OCI-LY1 (cell line): ENCODE measurements around the gene KRT80.

Source experiments
- H2AFZ ChIP-seq: fragments of 200-600 bp; sonication (generic), shearing (Covaris generic); 2 replicates; pipeline ENCODE4 v1.6.0; 2014; ENCODE audit warnings: antibody characterized with exemption, mild to moderate bottlenecking, low read length
- H3F3A ChIP-seq: fragments of 200-600 bp; sonication (generic), shearing (Covaris generic); 2 replicates; pipeline ENCODE4 v1.6.0; 2014; ENCODE audit warnings: mild to moderate bottlenecking, antibody characterized with exemption, low read length, moderate library complexity; ENCODE audit not compliant: insufficient read depth
- H3K27ac ChIP-seq: fragments of 200-600 bp; sonication (generic); 2 replicates; pipeline ENCODE4 v1.5.1; 2014; ENCODE audit warnings: low read length, mixed run types, mild to moderate bottlenecking, low read depth; ENCODE audit not compliant: poor library complexity, severe bottlenecking
- H3K27me3 ChIP-seq: fragments of 200-600 bp; sonication (generic); 2 replicates; pipeline ENCODE4 v1.6.0; 2014; ENCODE audit warnings: antibody characterized with exemption, mild to moderate bottlenecking, low read length, moderate library complexity; ENCODE audit not compliant: insufficient read depth
- H3K36me3 ChIP-seq: fragments of 200-600 bp; sonication (generic); 2 replicates; pipeline ENCODE4 v1.6.1; 2014; ENCODE audit warnings: mild to moderate bottlenecking, antibody characterized with exemption, low read length, moderate library complexity, mixed read lengths; ENCODE audit not compliant: insufficient read depth
- H3K4me1 ChIP-seq: fragments of 200-600 bp; sonication (generic); 2 replicates; pipeline ENCODE4 v1.5.1; 2014; ENCODE audit warnings: mild to moderate bottlenecking, low read length, moderate library complexity; ENCODE audit not compliant: insufficient read depth, severe bottlenecking
- H3K4me2 ChIP-seq: fragments of 200-600 bp; sonication (generic), shearing (Covaris generic); 2 replicates; pipeline ENCODE4 v1.6.1; 2014; ENCODE audit warnings: low read length
- H3K4me3 ChIP-seq: fragments of 200-600 bp; sonication (generic); 2 replicates; pipeline ENCODE4 v1.5.1; 2014; ENCODE audit warnings: low read length, low read depth, mild to moderate bottlenecking, mixed read lengths; ENCODE audit not compliant: poor library complexity, severe bottlenecking
- H3K79me2 ChIP-seq: fragments of 200-600 bp; shearing (Covaris generic); 2 replicates; pipeline ENCODE4 v1.6.1; 2016; ENCODE audit warnings: mixed run types, low read length, mixed read lengths; ENCODE audit not compliant: insufficient read depth
- H3K9ac ChIP-seq: fragments of 200-600 bp; sonication (generic), shearing (Covaris generic); 2 replicates; pipeline ENCODE4 v1.6.1; 2014; ENCODE audit warnings: mild to moderate bottlenecking, low read length, mixed read lengths
- H3K9me2 ChIP-seq: fragments of 200-600 bp; sonication (generic), shearing (Covaris generic); 2 replicates; pipeline ENCODE4 v1.6.1; 2014; ENCODE audit warnings: low read depth, mild to moderate bottlenecking, low read length, mixed read lengths
- H3K9me3 ChIP-seq: fragments of 200-600 bp; shearing (Covaris generic); 2 replicates; pipeline ENCODE4 v1.6.1; 2014; ENCODE audit warnings: low read length, mixed read lengths
- H4K20me1 ChIP-seq: fragments of 200-600 bp; sonication (generic), shearing (Covaris generic); 2 replicates; pipeline ENCODE4 v1.6.0; 2016; ENCODE audit warnings: mild to moderate bottlenecking, low read length; ENCODE audit not compliant: insufficient read depth
- CTCF ChIP-seq: fragments of 200-600 bp; sonication (generic), shearing (Covaris generic); IDR thresholded peaks from 2 replicates; pipeline ENCODE4 v1.5.1; 2017; ENCODE audit warnings: mild to moderate bottlenecking, antibody characterized with exemption, low read length, moderate library complexity, mixed read lengths
- EZH2 ChIP-seq: fragments of 200-600 bp; sonication (generic), shearing (Covaris generic); IDR thresholded peaks from 2 replicates; pipeline ENCODE4 v1.8.0; 2017; ENCODE audit warnings: borderline replicate concordance, mixed run types, mild to moderate bottlenecking, antibody characterized with exemption, low read length, moderate library complexity, mixed read lengths

Gene KRT80

GRCh38 chr12:52236386-52237050, 44.7 kb upstream of the KRT80 start:
- Histone ChIP-seq H3K79me2 (no peaks in the 10 kb centered on the region), H3K4me1 (no peaks in the 10 kb centered on the region), H3K9me3 (no peaks in the 10 kb centered on the region), H3K9ac (no peak overlapping the region), H3K4me3 (no peak overlapping the region), H3K27me3 (no peaks in the 10 kb centered on the region), H3K36me3 (no peaks in the 10 kb centered on the region), H3F3A (no peaks in the 10 kb centered on the region), H4K20me1 (no peaks in the 10 kb centered on the region), H3K27ac (no peak overlapping the region), H3K4me2 (no peak overlapping the region), H2AFZ (no peak overlapping the region), H3K9me2 (no peaks in the 10 kb centered on the region)
- no peak for TF ChIP-seq CTCF
- no peak for TF ChIP-seq EZH2

GRCh38 chr12:52235822-52236361, 44.1 kb upstream of the KRT80 start:
- H2AFZ ChIP-seq: no peak overlapping the region
- H3F3A ChIP-seq: no peaks in the 10 kb centered on the region
- H3K9me3 ChIP-seq: no peaks in the 10 kb centered on the region
- H3K9me2 ChIP-seq: no peaks in the 10 kb centered on the region
- H3K4me1 ChIP-seq: no peaks in the 10 kb centered on the region
- H3K9ac ChIP-seq: no peak overlapping the region
- H3K4me3 ChIP-seq: no peak overlapping the region
- no peak overlapping the region for H3K27ac ChIP-seq
- H3K36me3 ChIP-seq: no peaks in the 10 kb centered on the region
- no peaks in the 10 kb centered on the region for H3K27me3 ChIP-seq
- H3K79me2 ChIP-seq: no peaks in the 10 kb centered on the region
- TF ChIP-seq CTCF (no peak), EZH2 (no peak)
- no peaks in the 10 kb centered on the region for H4K20me1 ChIP-seq
- H3K4me2 ChIP-seq: no peak overlapping the region

- H3K27me3 ChIP-seq: no peaks in the 10 kb centered on the region
- H3K4me3 ChIP-seq: no peak overlapping the region
- H4K20me1 ChIP-seq: no peaks in the 10 kb centered on the region
- H2AFZ ChIP-seq: no peak overlapping the region
- no peaks in the 10 kb centered on the region for H3K9me3 ChIP-seq
- H3F3A ChIP-seq: no peaks in the 10 kb centered on the region
- no peak for TF ChIP-seq EZH2
- no peak for TF ChIP-seq CTCF
- H3K79me2 ChIP-seq: no peaks in the 10 kb centered on the region
- no peaks in the 10 kb centered on the region for H3K36me3 ChIP-seq
- H3K4me2 ChIP-seq: no peak overlapping the region
- no peak overlapping the region for H3K9ac ChIP-seq
- H3K27ac ChIP-seq: no peak overlapping the region
- H3K9me2 ChIP-seq: no peaks in the 10 kb centered on the region
- H3K4me1 ChIP-seq: no peaks in the 10 kb centered on the region
These were observed 43.4 kb upstream of the KRT80 start for GRCh38 chr12:52235001-52235764.
